HG03575 (cell line): ENCODE results near the gene GRB10.

ENCODE experiments used
- ATAC-seq: cut with Tn5 transposase; IDR thresholded peaks from one replicate; pipeline ENCODE4 v1.9.1; 2021; ENCODE audit not compliant: unreplicated experiment, insufficient number of reproducible peaks, low FRiP score; ENCODE audit errors: extremely low read depth

Gene GRB10

DNA sequence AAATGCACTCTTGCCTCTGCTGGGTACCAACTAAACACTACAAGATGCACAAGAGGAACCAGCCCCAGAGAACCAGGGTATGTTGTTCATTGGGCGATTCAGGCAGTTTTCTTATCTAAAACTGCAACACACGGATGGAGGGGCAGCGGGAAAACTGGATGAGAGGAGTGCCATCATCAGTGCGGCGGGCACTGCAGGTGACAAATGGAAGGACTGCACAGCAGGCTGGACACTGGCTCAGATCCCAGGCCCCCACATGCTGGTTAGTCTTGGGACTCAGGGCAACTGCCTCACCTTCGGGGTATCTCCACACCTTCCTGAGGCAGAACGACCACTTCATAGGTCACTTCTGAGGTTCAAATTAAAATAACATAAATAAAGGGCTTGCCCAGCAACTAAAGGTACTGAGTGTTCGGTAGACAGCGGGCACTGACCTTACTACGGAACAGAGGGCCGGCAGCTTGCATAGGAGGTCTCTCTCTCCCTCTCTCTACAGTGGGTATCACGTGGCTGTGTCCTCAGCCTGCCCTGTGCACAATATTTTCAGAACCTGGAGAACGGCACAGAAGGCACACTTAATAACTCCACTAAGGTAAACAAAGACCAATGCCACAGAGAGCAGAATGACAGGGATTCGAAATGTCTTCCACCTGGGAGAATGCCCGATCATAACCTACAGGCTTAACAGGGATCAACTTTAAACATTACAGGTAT lies 72.1 kb downstream of the GRB10 start:
- no peak for ATAC-seq

DNA sequence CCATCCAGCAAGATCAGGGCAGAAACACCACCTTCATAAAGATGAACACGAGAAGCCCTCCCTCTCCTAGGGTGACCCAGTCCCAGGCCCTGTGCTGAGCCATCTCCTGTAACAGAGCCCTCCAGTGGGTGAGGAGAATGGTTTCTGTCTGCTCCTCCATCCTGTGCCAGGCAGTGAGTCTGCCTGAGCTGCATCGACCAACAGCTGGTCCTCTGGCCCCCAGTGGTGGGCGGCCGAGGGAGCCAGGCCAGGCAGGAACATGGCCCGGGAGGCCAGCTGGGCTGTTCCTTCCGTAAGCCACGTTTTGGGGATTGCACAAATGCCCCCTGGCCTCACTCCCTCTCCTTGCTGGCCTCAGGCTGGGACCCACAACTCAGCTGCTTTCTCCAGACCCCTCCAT lies 73.5 kb downstream of the GRB10 start:
- no peak for ATAC-seq

DNA sequence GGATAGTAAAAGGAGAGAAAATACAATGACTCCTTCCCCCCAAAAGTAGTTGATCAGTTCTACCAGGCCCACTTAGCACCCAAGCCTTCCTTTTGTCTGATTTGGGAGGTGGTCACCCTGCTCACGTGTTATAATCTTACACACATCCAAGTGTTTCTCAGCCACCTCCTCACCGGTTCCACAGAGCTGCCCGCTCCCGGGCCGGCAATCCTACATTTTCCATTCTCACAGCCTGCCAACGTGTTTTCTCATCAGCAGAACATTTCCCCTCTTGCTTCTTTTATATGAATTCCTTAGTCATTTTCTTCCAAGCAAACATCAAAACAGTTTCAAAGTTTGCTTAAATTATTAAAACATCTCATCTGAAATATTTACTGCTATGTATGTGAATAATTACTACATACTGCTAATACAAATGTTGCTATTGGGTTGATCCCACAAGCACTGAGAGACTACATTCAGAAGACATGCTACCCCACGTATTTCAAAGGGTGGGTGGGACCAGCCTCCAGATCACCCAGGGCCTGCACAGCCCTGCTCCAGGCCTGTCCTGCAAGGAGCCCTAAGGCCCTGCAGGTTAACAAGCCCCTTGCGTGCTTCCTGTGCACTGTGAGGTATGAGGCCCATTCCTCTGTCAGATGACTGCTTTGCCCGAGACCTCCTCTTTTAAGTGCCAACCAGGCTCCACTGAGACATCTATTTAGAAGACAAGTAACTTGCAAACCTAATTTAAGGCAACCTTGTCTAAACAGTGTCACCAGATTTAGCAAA lies 75.3 kb downstream of the GRB10 start:
- ATAC-seq: no peak

DNA sequence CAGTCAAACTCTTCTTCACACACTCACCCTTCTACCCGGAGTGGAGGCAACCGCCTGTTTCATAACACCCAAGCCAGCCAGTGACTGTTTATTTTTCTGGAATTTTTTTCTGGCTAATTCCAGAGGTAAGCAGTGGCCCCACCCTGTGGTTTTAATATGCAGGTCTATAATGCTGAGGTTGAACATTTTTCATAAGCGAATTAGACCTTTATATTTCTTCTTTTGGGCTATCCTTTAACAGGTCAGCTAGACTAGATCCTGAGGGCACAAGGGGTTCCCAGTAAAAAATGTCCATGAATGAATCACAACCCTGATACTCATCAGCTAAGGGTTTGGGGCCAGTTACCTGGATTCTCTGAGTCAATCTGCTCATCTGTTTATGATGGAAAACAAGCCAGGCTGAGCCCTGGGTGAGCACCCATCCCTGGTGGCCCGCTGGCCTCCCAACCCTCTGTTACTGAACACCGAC lies 76.2 kb downstream of the GRB10 start:
- no peak for ATAC-seq

DNA sequence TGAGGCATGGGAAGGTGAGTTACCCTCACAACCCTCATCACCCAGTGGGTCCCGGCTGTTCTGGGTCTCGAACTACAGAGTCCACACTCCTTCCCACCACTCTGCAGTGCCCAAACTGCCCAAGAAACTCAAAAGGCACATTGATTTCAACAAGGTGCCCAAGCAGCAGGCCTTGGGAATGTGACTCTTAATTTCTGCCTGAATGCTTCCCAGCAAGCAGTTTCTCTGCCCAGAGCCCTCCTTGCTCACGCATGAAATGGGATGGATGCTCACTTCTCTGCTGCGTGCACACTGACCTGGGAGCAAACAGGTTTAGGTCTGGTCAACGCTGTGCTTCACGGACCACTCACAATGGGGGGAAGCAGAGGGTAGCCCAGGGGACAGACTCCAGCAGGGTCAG lies 77.9 kb downstream of the GRB10 start:
- no peak for ATAC-seq

DNA sequence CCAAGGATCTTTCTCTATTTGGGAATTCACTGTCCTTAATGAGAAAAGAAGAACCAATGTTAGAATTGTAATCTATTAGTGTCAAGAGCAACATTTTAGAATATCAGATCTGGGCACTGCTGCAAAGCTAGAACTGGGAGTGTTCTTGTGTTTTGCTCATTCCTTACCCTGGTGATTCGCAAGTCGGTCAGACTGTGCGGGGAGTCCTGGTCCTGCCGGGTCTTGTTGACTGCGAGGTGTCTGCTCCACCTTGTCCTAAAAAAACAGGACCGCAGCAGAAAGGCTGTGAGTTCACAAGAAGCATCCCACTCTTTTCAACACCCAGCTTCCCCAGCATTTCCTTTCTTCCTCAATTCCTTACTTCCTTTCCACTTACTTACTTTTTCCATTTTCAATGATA lies 79.0 kb downstream of the GRB10 start:
- no peak for ATAC-seq

DNA sequence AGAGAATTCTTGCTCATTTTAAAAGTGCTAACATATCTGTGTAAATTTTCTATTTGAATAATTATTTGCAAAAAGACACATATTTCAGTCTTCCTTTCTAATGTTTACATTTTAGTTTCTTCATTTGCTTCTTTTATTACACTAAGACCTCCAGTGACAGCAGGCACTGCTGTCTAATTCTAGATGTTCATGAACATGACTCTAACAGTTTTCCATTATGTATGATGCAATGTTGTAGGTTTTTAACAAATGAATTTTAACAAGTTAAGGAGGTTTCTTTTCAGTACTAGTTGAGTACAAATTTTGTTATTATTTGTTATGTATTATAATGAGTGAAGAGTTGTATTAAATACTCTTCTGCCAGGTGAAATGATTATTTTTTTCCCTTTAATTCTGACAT lies 83.6 kb downstream of the GRB10 start:
- no peak for ATAC-seq

DNA sequence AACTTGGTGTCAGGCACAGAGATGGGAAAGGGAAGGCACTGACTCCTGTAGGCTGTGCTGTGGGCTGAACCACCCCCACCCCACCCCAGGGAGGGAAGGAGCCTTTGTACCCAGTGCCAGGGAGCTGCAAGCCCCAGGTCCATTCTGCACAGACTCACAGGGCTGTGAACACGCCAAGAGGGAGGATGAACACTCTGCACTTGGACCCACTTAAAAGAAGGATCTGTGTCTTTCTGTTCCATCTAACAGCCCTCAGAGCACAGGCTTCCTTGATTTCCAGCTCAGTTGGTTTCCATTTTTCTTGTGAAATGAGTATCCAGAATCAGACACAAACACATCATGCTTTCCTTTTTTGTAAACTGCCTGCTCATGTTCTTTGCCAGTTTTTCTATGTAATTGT lies 84.9 kb downstream of the GRB10 start:
- ATAC-seq: no peak

DNA sequence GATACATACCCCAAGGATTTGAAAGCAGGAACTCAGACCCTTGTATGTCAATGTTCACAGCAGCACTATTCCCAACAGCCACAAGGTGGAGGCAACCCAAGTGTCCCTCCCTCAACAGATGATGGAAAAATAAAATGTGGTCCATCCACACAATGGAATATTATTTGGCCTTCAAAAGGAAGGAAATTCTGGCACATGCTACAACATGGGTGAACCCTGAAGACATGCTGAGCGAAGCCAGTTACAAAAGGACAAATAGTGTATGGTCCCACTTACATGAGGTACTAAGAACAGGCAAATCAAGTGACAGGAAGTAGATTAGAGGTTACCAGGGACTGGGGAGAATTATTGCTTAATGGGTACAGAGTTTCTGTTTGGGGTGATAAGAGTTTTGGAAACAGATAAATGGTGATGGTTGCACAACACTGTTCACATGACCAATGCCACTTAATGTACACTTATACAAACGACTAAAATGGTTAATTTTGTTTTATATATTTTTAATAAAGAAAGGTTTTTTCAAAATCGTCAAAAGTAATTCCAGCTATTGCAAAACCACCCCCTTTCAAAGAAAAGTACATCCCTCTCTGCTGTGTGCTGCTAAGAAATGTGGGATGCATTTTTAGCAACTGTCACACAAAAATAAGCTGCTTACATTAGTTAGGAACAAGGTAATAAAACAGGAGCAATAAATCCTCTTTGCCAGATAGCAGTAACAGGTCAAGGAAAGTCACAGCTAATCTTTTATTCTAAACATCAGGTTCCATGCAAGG lies 85.7 kb downstream of the GRB10 start:
- ATAC-seq: no peak

DNA sequence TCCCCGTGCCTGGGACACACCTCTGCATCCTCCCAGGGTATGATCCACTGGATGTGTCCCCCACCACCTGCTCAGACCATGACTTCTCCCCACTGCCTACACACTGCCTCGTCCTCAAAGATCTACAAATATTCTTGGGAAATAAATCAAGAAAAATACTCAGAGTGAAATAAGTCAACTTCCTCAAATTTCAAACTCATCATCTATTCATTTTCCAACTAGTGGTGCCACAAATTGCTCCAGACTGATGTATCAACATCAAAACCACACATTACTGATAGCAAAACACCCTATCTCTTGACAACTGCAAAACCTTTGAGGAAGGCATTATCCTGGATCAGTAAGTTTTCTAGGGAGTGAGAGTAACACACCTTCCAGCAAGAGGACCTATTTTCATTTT lies 87.7 kb downstream of the GRB10 start:
- no peak for ATAC-seq

DNA sequence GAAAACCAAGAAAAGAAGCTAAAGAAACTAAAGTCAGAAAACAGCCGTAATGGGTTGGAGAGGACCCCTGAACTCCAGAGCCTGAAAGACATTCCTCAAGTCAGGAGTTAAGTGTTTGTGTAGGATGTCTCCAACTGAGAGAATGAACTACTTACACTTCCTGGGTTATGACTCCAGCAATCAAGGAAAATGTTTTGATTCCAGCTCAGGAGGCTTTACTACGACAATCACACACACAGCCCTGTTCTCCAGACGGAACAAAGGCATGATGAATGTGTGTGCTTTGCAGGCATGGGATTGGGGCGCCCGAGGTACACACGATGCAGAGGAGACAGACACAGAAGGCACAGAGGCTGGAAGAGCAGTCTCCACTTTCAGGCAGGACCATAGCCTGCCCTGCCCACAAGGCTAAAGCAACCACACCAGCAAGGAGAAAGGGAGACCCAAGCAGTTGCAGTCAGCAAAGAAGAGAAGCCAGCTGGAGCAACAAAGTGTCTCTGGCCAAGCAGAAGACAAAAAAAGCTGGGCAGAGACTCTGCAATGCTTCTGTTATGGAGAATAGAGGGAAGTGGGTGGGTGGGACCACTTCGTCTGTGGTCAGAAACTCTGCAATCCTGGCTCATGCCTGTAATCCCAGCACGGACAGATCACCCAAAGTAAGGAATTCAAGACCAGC lies 89.1 kb downstream of the GRB10 start:
- ATAC-seq: no peak

DNA sequence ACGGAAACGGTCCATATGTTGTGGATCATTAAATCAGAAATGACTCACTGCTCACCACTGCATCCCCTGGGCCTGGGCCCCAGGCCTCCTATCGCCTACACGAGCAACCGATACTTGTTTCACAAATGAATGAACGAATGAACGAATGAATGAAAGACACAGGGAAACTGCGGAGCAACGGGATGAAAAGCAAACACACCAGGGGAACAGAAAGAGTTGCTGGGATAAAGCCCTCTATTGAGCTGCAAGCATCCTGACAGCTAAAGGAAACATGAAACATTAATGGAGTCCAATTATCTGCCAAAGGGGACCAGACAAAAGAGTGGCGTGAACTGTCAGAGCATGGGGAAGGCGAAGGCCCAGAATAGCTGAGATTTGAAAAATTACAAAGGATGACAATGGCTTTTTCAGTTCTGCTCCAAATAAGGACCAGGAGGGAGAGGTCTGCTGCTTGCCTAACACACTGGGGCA lies 92.1 kb downstream of the GRB10 start:
- no peak for ATAC-seq

DNA sequence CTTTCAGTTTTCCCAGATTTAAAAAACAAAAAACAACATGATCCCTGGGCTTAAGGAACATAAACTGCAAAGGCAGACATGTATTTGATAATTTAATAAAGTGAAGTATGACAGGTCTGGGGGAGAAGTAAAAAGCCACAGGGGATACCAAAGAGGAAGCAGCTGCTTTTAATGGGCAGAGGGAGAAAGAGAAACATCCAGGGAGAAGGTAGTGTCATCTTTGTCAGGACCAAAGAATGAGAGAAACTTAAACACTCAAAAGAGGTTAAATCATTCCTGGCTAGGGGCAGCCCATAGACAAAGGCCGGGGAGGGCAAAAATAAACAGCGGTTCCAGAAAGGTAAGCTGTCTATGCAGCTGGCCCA lies 94.5 kb downstream of the GRB10 start:
- ATAC-seq: no peak

DNA sequence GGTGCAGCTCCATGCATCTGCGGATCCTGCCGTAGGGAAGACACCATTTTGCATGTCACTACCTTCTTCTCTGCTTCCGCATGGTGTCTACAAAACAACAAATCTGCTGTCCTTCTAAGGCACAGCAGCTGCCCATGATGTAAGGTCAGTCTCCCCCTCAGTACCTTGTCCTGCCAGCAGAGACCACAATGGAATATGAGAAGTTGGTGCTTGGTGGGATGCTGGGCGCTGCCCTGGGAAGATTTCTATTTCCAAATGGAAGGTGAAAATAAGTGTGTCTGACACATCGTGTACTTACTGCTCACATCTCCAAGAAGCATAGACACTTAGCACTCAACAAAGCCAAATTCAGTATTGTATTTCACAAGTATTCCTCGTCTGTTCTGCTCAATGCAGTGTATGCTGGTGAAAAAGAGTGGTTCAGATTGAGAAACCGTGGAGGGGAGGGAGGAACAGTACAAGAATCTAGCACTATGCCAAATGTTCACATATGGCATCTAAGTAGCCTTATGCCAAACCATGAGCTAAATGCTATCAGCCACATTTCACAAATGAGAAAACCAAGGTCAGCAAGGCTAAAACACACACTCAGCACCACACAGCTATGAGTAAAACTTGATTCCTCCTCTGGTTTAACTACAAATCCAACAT lies 95.0 kb downstream of the GRB10 start:
- ATAC-seq: no peak

DNA sequence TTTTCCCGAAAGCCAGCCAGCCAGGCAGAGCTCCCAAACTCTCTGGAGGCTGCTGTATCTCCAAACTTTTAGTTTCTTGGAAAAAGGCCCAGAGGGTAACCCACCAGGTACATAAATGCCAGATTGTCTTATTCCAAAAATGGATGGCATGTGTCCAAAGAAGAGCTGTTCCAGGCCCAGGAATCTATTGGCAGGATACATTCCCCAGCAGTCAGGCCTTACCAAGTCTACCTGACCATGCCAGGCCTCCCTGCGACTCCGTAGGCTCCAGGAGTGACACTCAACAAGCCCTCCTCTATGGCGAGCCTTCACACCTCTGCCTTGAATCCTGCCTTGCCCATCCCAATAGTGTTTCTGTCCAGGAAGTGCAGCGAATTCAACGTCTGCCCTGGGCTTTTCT lies 95.6 kb downstream of the GRB10 start:
- no peak for ATAC-seq

DNA sequence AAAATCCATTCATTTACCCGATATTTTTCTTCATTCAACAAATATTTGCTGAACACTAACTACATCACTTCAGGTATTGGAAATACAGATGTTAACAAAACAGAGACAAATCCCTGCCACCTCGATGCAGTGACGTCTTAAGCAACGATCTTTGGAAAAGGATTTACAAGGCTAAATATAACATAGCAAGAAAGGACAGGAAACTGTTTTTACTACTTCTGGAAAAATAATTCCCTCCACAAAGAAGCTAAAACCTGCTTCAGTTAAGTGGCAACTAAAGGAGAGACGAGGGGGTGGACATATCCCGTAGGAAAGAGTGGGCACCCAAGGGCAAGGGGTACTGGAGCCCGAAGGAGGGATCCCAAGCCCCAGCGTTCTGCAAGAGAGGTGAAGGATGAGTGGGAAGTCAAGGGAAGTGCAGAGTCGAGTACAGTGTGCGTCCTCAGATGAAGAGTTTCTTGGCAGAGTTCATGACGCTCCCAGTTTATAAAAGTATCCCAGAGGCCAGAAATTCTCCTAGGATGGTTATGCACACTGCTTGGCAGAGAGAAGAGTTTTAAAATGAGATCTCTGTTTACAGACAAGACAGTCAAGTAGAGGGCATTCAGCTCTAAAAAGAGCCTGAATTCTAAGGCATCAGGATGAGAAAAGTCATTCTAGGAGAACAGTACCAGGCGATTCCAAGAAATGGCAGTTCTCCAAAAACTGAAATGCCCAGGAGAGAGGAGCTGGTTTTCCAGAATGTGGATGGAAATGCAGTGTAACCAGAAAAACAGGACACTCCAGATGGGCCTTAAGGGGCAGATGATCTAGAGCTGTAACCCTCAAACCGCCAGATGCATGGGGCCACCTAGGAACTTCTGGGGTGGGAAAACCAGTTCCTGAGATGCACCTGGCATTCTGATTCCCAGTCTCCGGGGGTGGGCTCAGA lies 97.3 kb downstream of the GRB10 start:
- no peak for ATAC-seq

DNA sequence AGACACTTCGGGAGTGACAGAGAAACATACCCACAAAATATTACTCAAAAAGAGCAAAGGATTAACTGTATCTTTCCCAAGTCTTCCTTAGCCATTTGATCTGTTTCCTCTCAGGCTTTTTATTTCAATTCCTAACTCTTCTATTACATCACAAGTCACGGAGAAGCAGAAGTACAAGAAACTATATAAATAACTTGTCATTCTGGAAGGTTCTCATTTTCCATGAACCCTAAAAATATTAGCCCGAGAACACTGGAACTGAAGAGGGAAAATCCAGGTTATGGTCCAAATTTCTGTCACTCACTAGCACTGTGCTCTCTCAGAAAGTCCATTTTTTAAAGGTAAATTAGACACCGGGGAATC lies 98.0 kb downstream of the GRB10 start:
- no peak for ATAC-seq
